Ascending aorta (tissue), 2 donors: ENCODE data around the gene HOXB1. TPM values are rescaled to one million over a fixed set of nuclear protein-coding genes. Genes with fewer than 3 reads are reported as not detected.

Experiments used
- DNase-seq, 2 donors: peaks; one replicate each; pipeline ENCODE4 v3.0.0-alpha.2; 2019; ENCODE audit warnings: low spot score in 2 of 2
- H3K27ac ChIP-seq, 2 donors: fragments of 200-600 bp; sonication (generic); one replicate each; pipeline ENCODE4 v1.5.1; 2016 to 2017; ENCODE audit warnings: mild to moderate bottlenecking in 1 of 2
- H3K27me3 ChIP-seq: fragments of 200-600 bp; sonication (generic); one replicate; pipeline ENCODE4 v1.5.1; 2017
- H3K36me3 ChIP-seq, 2 donors: fragments of 200-600 bp; sonication (generic); one replicate each; pipeline ENCODE4 v1.5.1; 2016
- H3K4me1 ChIP-seq, 2 donors: fragments of 200-600 bp; sonication (generic); one replicate each; pipeline ENCODE4 v1.5.1; 2016 to 2017; ENCODE audit warnings: mild to moderate bottlenecking in 1 of 2
- H3K4me3 ChIP-seq, 2 donors: fragments of 200-600 bp; sonication (generic); one replicate each; pipeline ENCODE4 v1.5.1; 2016 to 2017; ENCODE audit warnings: mild to moderate bottlenecking in 1 of 2
- H3K9me3 ChIP-seq, 2 donors: fragments of 200-600 bp; sonication (generic); one replicate each; pipeline ENCODE4 v1.5.1; 2016
- CTCF ChIP-seq, 3 experiments: fragments of 200-600 bp in 2 of 3; fragments of 450-650 bp in 1 of 3; sonication (generic) in 2 of 3; IDR thresholded peaks; one replicate each; pipeline ENCODE4 v1.5.1; 2016 to 2019; ENCODE audit warnings: antibody characterized with exemption in 3 of 3, mild to moderate bottlenecking in 1 of 3, moderate library complexity in 1 of 3
- intact Hi-C: fragments of 100-400 bp; cut with DNase I; formaldehyde crosslinking; loops from one replicate; pipeline ENCODE4 v1.15.1; 2023
- total RNA-seq: library from RNA; depleted of rRNA; stranded (reverse); fragments of >200 nt; gene quantifications from one replicate; pipeline ENCODE4 v1.1.0, GENCODE V29; 2016

Gene HOXB1
- total RNA-seq, 1 donor from 2014 or later, result not detected

DNA sequence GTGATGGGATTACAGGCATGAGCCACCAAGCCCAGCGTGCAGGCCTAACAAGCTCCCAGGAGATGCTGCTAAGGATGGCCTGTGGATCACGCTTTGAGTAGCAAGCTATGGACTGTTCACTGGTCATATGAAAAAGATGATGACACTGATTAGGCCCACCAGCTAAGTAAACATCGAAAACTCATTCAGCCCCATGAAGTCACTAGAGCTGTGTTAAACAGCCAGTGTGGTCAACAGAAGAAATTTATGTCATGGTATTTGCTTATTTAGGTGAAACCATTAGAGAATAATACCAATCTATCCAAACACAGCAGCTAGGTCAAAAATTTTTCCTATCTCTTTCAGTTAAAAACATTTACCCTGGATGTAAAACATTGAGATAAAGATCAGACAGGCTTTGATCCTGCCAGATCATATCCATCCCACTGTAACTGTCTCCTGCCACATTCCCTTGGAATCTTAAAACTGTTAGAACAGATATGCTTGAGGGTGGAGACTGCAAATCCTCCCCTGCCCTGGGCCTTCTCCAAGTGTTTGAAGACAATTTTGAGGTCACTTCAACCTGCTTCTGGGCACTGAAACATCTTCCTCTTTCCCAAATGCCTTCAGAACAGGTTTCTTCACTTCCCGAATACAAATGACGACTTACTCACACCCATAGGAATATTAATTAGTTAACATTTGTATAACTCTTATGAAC is 30.9 kb downstream of the HOXB1 start:
- Histone ChIP-seq H3K36me3 (no peaks in the 10 kb centered on the region), H3K4me3 (no peak overlapping the region), H3K4me1 (no peaks in the 10 kb centered on the region), H3K27ac (no peak overlapping the region), H3K27me3 (no peaks in the 10 kb centered on the region), H3K9me3 (no peaks in the 10 kb centered on the region)
- no peak for DNase-seq
- intact Hi-C loops, result no loop called here
- TF ChIP-seq CTCF (IDR thresholded peaks at IDR 0.05), result no peak

- Histone ChIP-seq H3K9me3 (no peaks in the 10 kb centered on the region), H3K27ac (no peak overlapping the region), H3K36me3 (no peaks in the 10 kb centered on the region), H3K4me3 (no peak overlapping the region), H3K27me3 (no peaks in the 10 kb centered on the region), H3K4me1 (no peaks in the 10 kb centered on the region)
- no peak for TF ChIP-seq CTCF (IDR thresholded peaks at IDR 0.05)
- no peak for DNase-seq
- intact Hi-C loops, result no loop called here
These were observed 31.6 kb downstream of the HOXB1 start for GRCh38 chr17:48499248-48499647.

DNA sequence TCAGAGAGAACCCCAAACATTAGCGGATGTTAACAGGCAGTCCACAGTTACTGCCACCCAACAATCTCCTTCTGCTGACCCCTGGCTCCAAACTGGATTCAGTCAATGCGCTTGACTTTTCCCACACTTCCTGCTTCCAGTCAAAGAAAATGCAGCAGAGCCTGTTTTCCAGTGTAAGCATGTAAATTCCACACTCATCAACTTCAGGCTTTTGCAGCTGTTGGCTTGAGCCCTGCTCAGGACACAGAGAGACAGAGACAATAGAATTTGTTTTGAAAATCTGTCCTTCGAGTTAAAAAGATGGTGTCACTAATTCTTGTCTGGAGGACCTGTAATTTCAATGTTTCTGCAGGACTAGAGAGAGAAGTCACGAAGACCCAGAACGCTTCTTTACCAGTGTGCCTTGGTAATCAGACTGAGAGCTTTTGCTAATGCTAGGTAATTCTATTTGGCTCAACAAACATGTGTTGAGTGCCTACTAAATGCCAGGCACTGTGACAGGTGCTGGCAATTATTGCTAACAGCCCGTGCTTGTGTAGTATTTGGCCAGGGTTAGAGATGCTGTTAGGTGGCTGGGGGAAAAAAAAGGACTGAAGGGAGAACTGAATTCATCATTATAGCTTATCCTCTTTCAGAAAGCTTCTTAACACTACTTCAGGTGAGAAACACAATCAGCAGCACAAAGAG is 32.5 kb downstream of the HOXB1 start:
- H3K4me3 ChIP-seq, result no peak overlapping the region
- H3K27ac ChIP-seq, result no peak overlapping the region
- H3K4me1 ChIP-seq, result no peaks in the 10 kb centered on the region
- H3K36me3 ChIP-seq, result no peaks in the 10 kb centered on the region
- TF ChIP-seq CTCF (IDR thresholded peaks at IDR 0.05), result no peak
- H3K27me3 ChIP-seq, result no peaks in the 10 kb centered on the region
- intact Hi-C loops, result no loop called here
- DNase-seq, result no peak
- H3K9me3 ChIP-seq, result no peaks in the 10 kb centered on the region

- no peak overlapping the region for H3K27ac ChIP-seq
- no peaks in the 10 kb centered on the region for H3K36me3 ChIP-seq
- H3K4me1 ChIP-seq, result peaks cover 4 to 6% of the 10 kb centered on the region in 2 donors
- TF ChIP-seq CTCF (IDR thresholded peaks at IDR 0.05), result no peak
- no peak overlapping the region for H3K4me3 ChIP-seq
- intact Hi-C loops, result no loop called here
- no peaks in the 10 kb centered on the region for H3K27me3 ChIP-seq
- H3K9me3 ChIP-seq, result no peaks in the 10 kb centered on the region
- DNase-seq, result no peak
These were observed 33.7 kb downstream of the HOXB1 start for GRCh38 chr17:48497103-48497502.

GRCh38 chr17:48494335-48494734 is 36.5 kb downstream of the HOXB1 start:
- peaks cover 4 to 6% of the 10 kb centered on the region in 2 donors for H3K4me1 ChIP-seq
- H3K36me3 ChIP-seq, result no peaks in the 10 kb centered on the region
- TF ChIP-seq CTCF (IDR thresholded peaks at IDR 0.05), result no peak
- H3K9me3 ChIP-seq, result no peaks in the 10 kb centered on the region
- no peak overlapping the region for H3K27ac ChIP-seq
- no peaks in the 10 kb centered on the region for H3K27me3 ChIP-seq
- intact Hi-C loops, result loop anchor here (5.0 kb wide), 1 partner anchor 48 kb away; no protein-coding TSS in a partner anchor
- H3K4me3 ChIP-seq, result no peak overlapping the region
- no peak for DNase-seq
